ENCODE results near the gene TCF3. TPM values are rescaled to one million over a fixed set of nuclear protein-coding genes. Genes with fewer than 3 reads are reported as not detected.
"Not testable (repeated sequence)": the region's sequence is repeated elsewhere in the genome, so short reads cannot be mapped to it uniquely, and the experiment has no call there.

Gene TCF3
- total and polyA plus RNA-seq, 2 donors: 76.0 to 81.2 TPM

DNA sequence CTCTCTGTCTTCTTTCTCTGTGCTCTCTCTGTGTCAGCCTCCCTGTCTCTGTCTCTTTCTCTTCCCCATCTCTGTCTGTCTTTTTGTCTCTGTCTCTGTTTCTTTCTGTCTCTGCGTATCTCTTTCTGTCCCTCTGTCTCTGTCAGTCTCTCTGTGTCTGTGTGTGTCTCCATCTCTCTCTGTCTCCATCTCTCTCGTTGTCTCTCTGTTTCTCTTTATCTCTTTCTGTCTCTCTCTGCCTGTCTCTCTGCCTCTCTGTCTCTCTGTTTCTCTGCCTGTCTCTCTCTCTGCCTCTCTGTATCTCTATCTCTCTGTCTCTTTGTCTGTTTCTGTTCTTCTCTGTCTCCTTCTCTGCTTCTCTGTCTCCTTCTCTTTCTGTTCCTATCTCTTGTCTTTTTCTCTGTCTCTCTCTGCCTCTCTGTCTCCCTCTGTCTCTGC is 15.7 kb upstream of the TCF3 start:
- peaks cover 0 to 3% of the 10 kb centered on the region in 2 donors for H3K9me3 ChIP-seq (ENCODE audit: control insufficient read depth in 2 of 2, insufficient read depth in 1 of 2, low read length in 1 of 2)
- H3K36me3 ChIP-seq (ENCODE audit: control insufficient read depth in 2 of 2, insufficient read depth in 2 of 2, low read length in 1 of 2): no peaks in the 10 kb centered on the region
- peaks cover 30 to 73% of the 10 kb centered on the region in 2 donors for H3K27me3 ChIP-seq (ENCODE audit: control insufficient read depth in 2 of 2, insufficient read depth in 1 of 2, low read length in 1 of 2)
- no peak overlapping the region for H3K4me3 ChIP-seq (ENCODE audit: low read length in 2 of 2)
- H3K4me1 ChIP-seq (ENCODE audit: control insufficient read depth in 2 of 2, insufficient read depth in 2 of 2, low read length in 2 of 2): peaks cover 15 to 36% of the 10 kb centered on the region in 2 donors
- WGBS: 55% methylated on average over 2 of the region's 2 CpGs
- H3K27ac ChIP-seq (ENCODE audit: low read depth in 1 of 2, low read length in 1 of 2): no peak overlapping the region
- DNase-seq (ENCODE audit: low read depth in 6 of 9, low spot score in 9 of 9): no peak

- no peaks in the 10 kb centered on the region for H3K9me3 ChIP-seq (ENCODE audit: control insufficient read depth in 2 of 2, insufficient read depth in 1 of 2, low read length in 1 of 2)
- H3K27ac ChIP-seq (ENCODE audit: low read depth in 1 of 2, low read length in 1 of 2): no peak overlapping the region
- DNase-seq (ENCODE audit: low read depth in 6 of 9, low spot score in 9 of 9): no peak
- peaks cover 12 to 25% of the 10 kb centered on the region in 2 donors for H3K4me1 ChIP-seq (ENCODE audit: control insufficient read depth in 2 of 2, insufficient read depth in 2 of 2, low read length in 2 of 2)
- WGBS: 76% methylated on average over 12 of the region's 12 CpGs
- H3K27me3 ChIP-seq (ENCODE audit: control insufficient read depth in 2 of 2, insufficient read depth in 1 of 2, low read length in 1 of 2): peaks cover 12 to 48% of the 10 kb centered on the region in 2 donors
- no peak overlapping the region for H3K4me3 ChIP-seq (ENCODE audit: low read length in 2 of 2)
- no peaks in the 10 kb centered on the region for H3K36me3 ChIP-seq (ENCODE audit: control insufficient read depth in 2 of 2, insufficient read depth in 2 of 2, low read length in 1 of 2)
Observed at GRCh38 chr19:1665565-1666047, 13.2 kb upstream of the TCF3 start.

DNA sequence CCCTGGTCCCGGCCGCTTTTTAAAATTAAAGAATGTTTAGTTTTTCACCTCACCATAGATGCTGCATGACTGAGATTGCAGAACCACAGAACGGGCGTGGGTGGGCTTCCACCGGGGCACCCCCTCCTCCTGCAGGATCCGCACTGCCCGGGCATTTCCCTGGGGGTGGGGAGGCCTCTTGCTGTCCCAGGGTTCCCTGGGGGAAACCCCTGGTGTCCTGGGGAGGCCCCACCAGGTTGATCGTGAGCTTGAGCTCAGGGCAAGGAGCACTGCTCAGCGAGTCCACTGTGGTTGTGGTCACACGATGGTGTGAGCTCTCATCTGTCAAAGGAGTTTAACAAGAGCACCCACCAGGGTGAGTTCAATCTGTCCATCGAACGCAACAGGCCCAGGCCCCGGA is 11.4 kb upstream of the TCF3 start:
- Histone ChIP-seq H3K27ac (ENCODE audit: low read depth in 1 of 2, low read length in 1 of 2) (no peak overlapping the region), H3K27me3 (ENCODE audit: control insufficient read depth in 2 of 2, insufficient read depth in 1 of 2, low read length in 1 of 2) (peaks cover 7 to 31% of the 10 kb centered on the region in 2 donors), H3K4me3 (ENCODE audit: low read length in 2 of 2) (no peak overlapping the region), H3K9me3 (ENCODE audit: control insufficient read depth in 2 of 2, insufficient read depth in 1 of 2, low read length in 1 of 2) (no peaks in the 10 kb centered on the region), H3K4me1 (ENCODE audit: control insufficient read depth in 2 of 2, insufficient read depth in 2 of 2, low read length in 2 of 2) (peaks cover 9 to 20% of the 10 kb centered on the region in 2 donors), H3K36me3 (ENCODE audit: control insufficient read depth in 2 of 2, insufficient read depth in 2 of 2, low read length in 1 of 2) (no peaks in the 10 kb centered on the region)
- DNase-seq (ENCODE audit: low read depth in 6 of 9, low spot score in 9 of 9): no peak
- 80% methylated on average over 13 of the region's 13 CpGs for WGBS

GRCh38 chr19:1663227-1663626 is 10.8 kb upstream of the TCF3 start:
- H3K4me1 ChIP-seq (ENCODE audit: control insufficient read depth in 2 of 2, insufficient read depth in 2 of 2, low read length in 2 of 2): peaks cover 4 to 14% of the 10 kb centered on the region in 2 donors
- H3K4me3 ChIP-seq (ENCODE audit: low read length in 2 of 2); H3K9me3 ChIP-seq (ENCODE audit: control insufficient read depth in 2 of 2, insufficient read depth in 1 of 2, low read length in 1 of 2); H3K27ac ChIP-seq (ENCODE audit: low read depth in 1 of 2, low read length in 1 of 2); H3K36me3 ChIP-seq (ENCODE audit: control insufficient read depth in 2 of 2, insufficient read depth in 2 of 2, low read length in 1 of 2); DNase-seq (ENCODE audit: low read depth in 6 of 9, low spot score in 9 of 9): not testable (repeated sequence)
- 97% methylated on average over 7 of the region's 7 CpGs for WGBS
- H3K27me3 ChIP-seq (ENCODE audit: control insufficient read depth in 2 of 2, insufficient read depth in 1 of 2, low read length in 1 of 2): peaks cover 2 to 28% of the 10 kb centered on the region in 2 donors

GRCh38 chr19:1661995-1662394 is 9.6 kb upstream of the TCF3 start:
- H3K36me3 ChIP-seq (ENCODE audit: control insufficient read depth in 2 of 2, insufficient read depth in 2 of 2, low read length in 1 of 2): no peaks in the 10 kb centered on the region
- H3K4me1 ChIP-seq (ENCODE audit: control insufficient read depth in 2 of 2, insufficient read depth in 2 of 2, low read length in 2 of 2): peaks cover 0 to 2% of the 10 kb centered on the region in 2 donors
- H3K9me3 ChIP-seq (ENCODE audit: control insufficient read depth in 2 of 2, insufficient read depth in 1 of 2, low read length in 1 of 2): no peaks in the 10 kb centered on the region
- no peak for DNase-seq (ENCODE audit: low read depth in 6 of 9, low spot score in 9 of 9)
- H3K27me3 ChIP-seq (ENCODE audit: control insufficient read depth in 2 of 2, insufficient read depth in 1 of 2, low read length in 1 of 2): peaks cover 2 to 19% of the 10 kb centered on the region in 2 donors
- H3K4me3 ChIP-seq (ENCODE audit: low read length in 2 of 2): no peak overlapping the region
- H3K27ac ChIP-seq (ENCODE audit: low read depth in 1 of 2, low read length in 1 of 2): no peak overlapping the region
- WGBS: 99% methylated on average over 4 of the region's 4 CpGs

- H3K9me3 ChIP-seq (ENCODE audit: control insufficient read depth in 2 of 2, insufficient read depth in 1 of 2, low read length in 1 of 2): no peaks in the 10 kb centered on the region
- no peaks in the 10 kb centered on the region for H3K36me3 ChIP-seq (ENCODE audit: control insufficient read depth in 2 of 2, insufficient read depth in 2 of 2, low read length in 1 of 2)
- H3K27ac ChIP-seq (ENCODE audit: low read depth in 1 of 2, low read length in 1 of 2): no peak overlapping the region
- H3K4me1 ChIP-seq (ENCODE audit: control insufficient read depth in 2 of 2, insufficient read depth in 2 of 2, low read length in 2 of 2): no peaks in the 10 kb centered on the region
- no peak for DNase-seq (ENCODE audit: low read depth in 6 of 9, low spot score in 9 of 9)
- peaks cover 0 to 13% of the 10 kb centered on the region in 2 donors for H3K27me3 ChIP-seq (ENCODE audit: control insufficient read depth in 2 of 2, insufficient read depth in 1 of 2, low read length in 1 of 2)
- WGBS: 91% methylated on average over 4 of the region's 4 CpGs
- no peak overlapping the region for H3K4me3 ChIP-seq (ENCODE audit: low read length in 2 of 2)
Observed at GRCh38 chr19:1659084-1659427, 6.6 kb upstream of the TCF3 start.

DNA sequence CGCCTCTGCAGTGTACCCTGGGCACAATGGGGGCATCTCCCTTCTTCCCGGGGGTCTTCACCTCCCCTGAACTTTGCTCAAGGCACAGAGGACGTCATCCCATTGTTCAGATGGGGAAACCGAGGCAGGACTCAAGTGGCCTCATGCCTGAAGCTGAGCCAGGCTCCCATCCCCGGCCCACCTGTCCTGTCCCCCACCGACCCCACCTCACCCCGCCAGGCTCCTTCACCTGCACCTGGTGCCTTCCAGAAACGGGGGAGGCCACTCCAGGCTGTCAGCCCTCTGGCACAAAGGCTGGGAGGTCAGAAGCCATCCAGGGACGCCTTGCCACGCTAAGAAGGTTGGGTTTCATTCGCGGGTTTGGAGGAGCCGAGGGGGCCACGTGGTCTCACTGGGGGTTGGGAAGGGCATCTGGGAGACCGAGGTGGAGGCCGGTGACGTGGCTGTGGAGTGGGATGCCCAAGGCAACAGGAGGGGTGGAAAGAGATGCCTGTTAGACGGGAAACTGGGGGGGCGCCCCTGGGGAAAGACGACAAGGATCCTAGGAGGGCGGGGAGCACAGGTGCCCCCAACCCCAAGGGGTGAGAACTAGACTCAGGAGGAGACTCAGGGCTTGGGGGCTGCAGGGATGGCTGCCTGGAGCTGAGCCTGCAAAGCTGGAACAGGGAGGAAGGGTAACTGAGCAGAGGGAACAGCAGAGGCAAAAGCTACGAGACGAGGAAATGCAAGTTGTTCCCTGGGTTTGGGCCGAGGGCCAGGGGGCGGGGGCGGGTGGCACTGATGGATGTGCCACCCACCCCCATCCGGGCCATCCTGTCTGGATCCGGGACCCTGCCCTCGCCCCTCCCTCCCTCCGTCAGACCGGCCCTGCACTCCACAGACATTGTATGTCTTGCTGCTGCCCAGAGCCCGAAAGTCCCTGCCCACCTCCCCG is 6.0 kb upstream of the TCF3 start:
- 85% methylated on average over 33 of the region's 33 CpGs for WGBS
- DNase-seq (ENCODE audit: low read depth in 6 of 9, low spot score in 9 of 9): no peak
- H3K9me3 ChIP-seq (ENCODE audit: control insufficient read depth in 2 of 2, insufficient read depth in 1 of 2, low read length in 1 of 2): no peaks in the 10 kb centered on the region
- no peaks in the 10 kb centered on the region for H3K36me3 ChIP-seq (ENCODE audit: control insufficient read depth in 2 of 2, insufficient read depth in 2 of 2, low read length in 1 of 2)
- no peak overlapping the region for H3K4me3 ChIP-seq (ENCODE audit: low read length in 2 of 2)
- peaks cover 0 to 3% of the 10 kb centered on the region in 2 donors for H3K4me1 ChIP-seq (ENCODE audit: control insufficient read depth in 2 of 2, insufficient read depth in 2 of 2, low read length in 2 of 2)
- H3K27me3 ChIP-seq (ENCODE audit: control insufficient read depth in 2 of 2, insufficient read depth in 1 of 2, low read length in 1 of 2): peaks cover 0 to 9% of the 10 kb centered on the region in 2 donors
- no peak overlapping the region for H3K27ac ChIP-seq (ENCODE audit: low read depth in 1 of 2, low read length in 1 of 2)

- DNase-seq (ENCODE audit: low read depth in 6 of 9, low spot score in 9 of 9): no peak
- Histone ChIP-seq H3K4me1 (ENCODE audit: control insufficient read depth in 2 of 2, insufficient read depth in 2 of 2, low read length in 2 of 2) (peaks cover 3 to 7% of the 10 kb centered on the region in 2 donors), H3K9me3 (ENCODE audit: control insufficient read depth in 2 of 2, insufficient read depth in 1 of 2, low read length in 1 of 2) (no peaks in the 10 kb centered on the region), H3K27ac (ENCODE audit: low read depth in 1 of 2, low read length in 1 of 2) (no peak overlapping the region), H3K36me3 (ENCODE audit: control insufficient read depth in 2 of 2, insufficient read depth in 2 of 2, low read length in 1 of 2) (no peaks in the 10 kb centered on the region), H3K27me3 (ENCODE audit: control insufficient read depth in 2 of 2, insufficient read depth in 1 of 2, low read length in 1 of 2) (peaks cover 0 to 9% of the 10 kb centered on the region in 2 donors), H3K4me3 (ENCODE audit: low read length in 2 of 2) (no peak overlapping the region)
- 96% methylated on average over 17 of the region's 17 CpGs for WGBS
Observed at GRCh38 chr19:1657746-1658145, 5.3 kb upstream of the TCF3 start.

DNA sequence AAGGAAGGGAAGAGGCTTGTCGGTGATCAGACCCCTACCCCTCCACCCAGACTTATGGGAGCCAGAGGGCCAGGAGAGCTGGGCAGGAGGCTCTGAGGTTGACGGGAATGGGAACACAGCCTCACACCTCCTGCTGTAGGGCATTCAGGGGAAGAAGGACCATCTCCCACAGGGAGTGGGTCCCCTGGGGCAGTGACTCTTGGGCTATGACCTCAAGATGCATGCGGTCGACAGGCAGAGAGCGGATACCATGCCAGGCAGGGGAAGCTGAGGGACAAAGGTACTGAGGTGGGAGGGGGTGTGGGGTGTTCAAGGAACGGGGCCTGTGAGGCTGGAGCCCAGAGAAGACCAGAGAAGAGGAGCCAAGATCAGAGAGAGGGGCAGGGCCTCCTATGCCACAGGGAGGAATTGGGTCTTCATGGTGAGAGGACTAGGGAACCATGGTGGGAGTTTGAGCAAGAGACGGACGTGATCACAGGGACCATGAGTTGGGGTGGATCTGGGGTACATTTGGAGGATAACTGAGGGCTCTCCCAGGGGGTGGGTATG is 4.6 kb upstream of the TCF3 start:
- Histone ChIP-seq H3K4me3 (ENCODE audit: low read length in 2 of 2) (no peak overlapping the region), H3K27me3 (ENCODE audit: control insufficient read depth in 2 of 2, insufficient read depth in 1 of 2, low read length in 1 of 2) (peaks cover 0 to 9% of the 10 kb centered on the region in 2 donors), H3K27ac (ENCODE audit: low read depth in 1 of 2, low read length in 1 of 2) (no peak overlapping the region), H3K9me3 (ENCODE audit: control insufficient read depth in 2 of 2, insufficient read depth in 1 of 2, low read length in 1 of 2) (no peaks in the 10 kb centered on the region), H3K36me3 (ENCODE audit: control insufficient read depth in 2 of 2, insufficient read depth in 2 of 2, low read length in 1 of 2) (no peaks in the 10 kb centered on the region), H3K4me1 (ENCODE audit: control insufficient read depth in 2 of 2, insufficient read depth in 2 of 2, low read length in 2 of 2) (peaks cover 3 to 7% of the 10 kb centered on the region in 2 donors)
- 95% methylated on average over 8 of the region's 8 CpGs for WGBS
- no peak for DNase-seq (ENCODE audit: low read depth in 6 of 9, low spot score in 9 of 9)

Measured in thymus (tissue), 11 donors.